ENCODE results near the gene C1QTNF1. TPM values are rescaled to one million over a fixed set of nuclear protein-coding genes. Genes with fewer than 3 reads are reported as not detected.

Gene C1QTNF1
- total and polyA plus RNA-seq, 2 experiments from 2014 or later, result 9.5 to 13.3 TPM

GRCh38 chr17:79036596-79036995 lies 12.6 kb downstream of the C1QTNF1 start:
- Histone ChIP-seq H3K9me3 (ENCODE audit: low read depth) (no peaks in the 10 kb centered on the region), H3K36me3 (replicated peaks; ENCODE audit: insufficient read depth, low read depth) (no peaks in the 10 kb centered on the region), H3K27me3 (no peaks in the 10 kb centered on the region), H2AFZ (no peak overlapping the region), H3K27ac (no peak overlapping the region), H3K9me2 (replicated peaks; ENCODE audit: insufficient read depth) (no peaks in the 10 kb centered on the region), H3K79me2 (no peaks in the 10 kb centered on the region), H3K4me2 (no peak overlapping the region), H3K4me1 (ENCODE audit: insufficient read depth) (no peaks in the 10 kb centered on the region), H4K20me1 (ENCODE audit: insufficient read depth, poor library complexity, severe bottlenecking) (no peaks in the 10 kb centered on the region), H3K4me3 (no peak overlapping the region)
- TF ChIP-seq EZH2phosphoT487 (IDR thresholded peaks at IDR 0.05; ENCODE audit: low read depth, severe bottlenecking, unreplicated experiment), result no peak
- no peak for TF ChIP-seq EZH2 (IDR thresholded peaks at IDR 0.05; ENCODE audit: borderline replicate concordance)
- TF ChIP-seq CTCF (IDR thresholded peaks at IDR 0.05; ENCODE audit: poor library complexity), result no peak
- 87% methylated on average over 3 of the region's 3 CpGs for WGBS (ENCODE audit: low lambda C conversion rate, missing lambda C conversion rate)
- no peak for DNase-seq (ENCODE audit: low spot score)

- Histone ChIP-seq H3K27ac (no peak overlapping the region), H3K36me3 (replicated peaks; ENCODE audit: insufficient read depth, low read depth) (no peaks in the 10 kb centered on the region), H3K4me2 (no peak overlapping the region), H3K4me1 (ENCODE audit: insufficient read depth) (no peaks in the 10 kb centered on the region), H3K27me3 (no peaks in the 10 kb centered on the region), H3K9me3 (ENCODE audit: low read depth) (no peaks in the 10 kb centered on the region), H3K79me2 (no peaks in the 10 kb centered on the region), H2AFZ (no peak overlapping the region), H3K4me3 (no peak overlapping the region), H4K20me1 (ENCODE audit: insufficient read depth, poor library complexity, severe bottlenecking) (no peaks in the 10 kb centered on the region), H3K9me2 (replicated peaks; ENCODE audit: insufficient read depth) (no peaks in the 10 kb centered on the region)
- no peak for TF ChIP-seq EZH2 (IDR thresholded peaks at IDR 0.05; ENCODE audit: borderline replicate concordance)
- TF ChIP-seq EZH2phosphoT487 (IDR thresholded peaks at IDR 0.05; ENCODE audit: low read depth, severe bottlenecking, unreplicated experiment), result no peak
- TF ChIP-seq CTCF (IDR thresholded peaks at IDR 0.05; ENCODE audit: poor library complexity), result no peak
- 87% methylated on average over 7 of the region's 8 CpGs for WGBS (ENCODE audit: low lambda C conversion rate, missing lambda C conversion rate)
- DNase-seq (ENCODE audit: low spot score), result no peak
Measured at GRCh38 chr17:79038545-79039135, 14.7 kb downstream of the C1QTNF1 start.

- Histone ChIP-seq H3K27ac (no peak overlapping the region), H3K4me3 (no peak overlapping the region), H3K79me2 (no peaks in the 10 kb centered on the region), H3K27me3 (no peaks in the 10 kb centered on the region), H4K20me1 (ENCODE audit: insufficient read depth, poor library complexity, severe bottlenecking) (no peaks in the 10 kb centered on the region), H3K9me2 (replicated peaks; ENCODE audit: insufficient read depth) (no peaks in the 10 kb centered on the region), H3K9me3 (ENCODE audit: low read depth) (no peaks in the 10 kb centered on the region), H3K4me2 (no peak overlapping the region), H3K4me1 (ENCODE audit: insufficient read depth) (no peaks in the 10 kb centered on the region), H2AFZ (no peak overlapping the region), H3K36me3 (replicated peaks; ENCODE audit: insufficient read depth, low read depth) (no peaks in the 10 kb centered on the region)
- DNase-seq (ENCODE audit: low spot score), result no peak
- TF ChIP-seq CTCF (IDR thresholded peaks at IDR 0.05; ENCODE audit: poor library complexity), result no peak
- TF ChIP-seq EZH2 (IDR thresholded peaks at IDR 0.05; ENCODE audit: borderline replicate concordance), result no peak
- no peak for TF ChIP-seq EZH2phosphoT487 (IDR thresholded peaks at IDR 0.05; ENCODE audit: low read depth, severe bottlenecking, unreplicated experiment)
- 91% methylated on average over 8 of the region's 8 CpGs for WGBS (ENCODE audit: low lambda C conversion rate, missing lambda C conversion rate)
Measured at GRCh38 chr17:79039171-79039570, 15.2 kb downstream of the C1QTNF1 start.

Data from hepatocyte (in vitro differentiated cells).